DOHH2 (cell line): ENCODE results near the gene STRN.

Experiments used
- H3F3A ChIP-seq: fragments of 200-600 bp; sonication (generic), shearing (Covaris generic); 2 replicates; pipeline ENCODE4 v1.6.0; 2016; ENCODE audit warnings: antibody characterized with exemption, mild to moderate bottlenecking; ENCODE audit not compliant: control insufficient read depth, insufficient read depth
- H3K27ac ChIP-seq: fragments of 200-600 bp; sonication (generic); 2 replicates; pipeline ENCODE4 v1.5.1; 2014; ENCODE audit warnings: low read depth, mild to moderate bottlenecking, low read length, moderate library complexity
- H3K27me3 ChIP-seq: fragments of 200-600 bp; sonication (generic); 2 replicates; pipeline ENCODE4 v1.6.1; 2014; ENCODE audit warnings: mild to moderate bottlenecking, low read length, mixed read lengths; ENCODE audit not compliant: control insufficient read depth
- H3K36me3 ChIP-seq: fragments of 200-600 bp; sonication (generic); 2 replicates; pipeline ENCODE4 v1.6.1; 2014; ENCODE audit warnings: mild to moderate bottlenecking, low read length, moderate library complexity, mixed read lengths; ENCODE audit not compliant: control insufficient read depth
- H3K4me1 ChIP-seq: fragments of 200-600 bp; sonication (generic); 2 replicates; pipeline ENCODE4 v1.6.1; 2014; ENCODE audit warnings: mild to moderate bottlenecking, low read length, mixed read lengths; ENCODE audit not compliant: control insufficient read depth
- H3K4me2 ChIP-seq: fragments of 200-600 bp; sonication (generic); 2 replicates; pipeline ENCODE4 v1.6.0; 2014; ENCODE audit warnings: mild to moderate bottlenecking, low read length, moderate library complexity
- H3K4me3 ChIP-seq: fragments of 200-600 bp; sonication (generic); 2 replicates; pipeline ENCODE4 v1.5.1; 2014; ENCODE audit warnings: mild to moderate bottlenecking, low read length, mixed read lengths
- H3K79me2 ChIP-seq: fragments of 200-600 bp; sonication (generic); 2 replicates; pipeline ENCODE4 v1.6.1; 2014; ENCODE audit warnings: mild to moderate bottlenecking, low read length, mixed read lengths; ENCODE audit not compliant: control insufficient read depth
- H3K9me2 ChIP-seq: fragments of 200-600 bp; sonication (generic); replicated peaks from 2 replicates; pipeline ENCODE4 v1.6.1; 2014; ENCODE audit warnings: mild to moderate bottlenecking, low read length, mixed read lengths; ENCODE audit not compliant: control insufficient read depth
- H3K9me3 ChIP-seq: fragments of 200-600 bp; sonication (generic); 2 replicates; pipeline ENCODE4 v1.6.1; 2014; ENCODE audit warnings: antibody characterized with exemption, low read length, mixed read lengths; ENCODE audit not compliant: control insufficient read depth, insufficient read depth
- H4K20me1 ChIP-seq: fragments of 200-600 bp; sonication (generic); 2 replicates; pipeline ENCODE4 v1.6.0; 2014; ENCODE audit warnings: low read depth, mild to moderate bottlenecking, antibody characterized with exemption, low read length, moderate library complexity; ENCODE audit not compliant: control insufficient read depth, insufficient read depth
- CTCF ChIP-seq: fragments of 200-600 bp; sonication (generic); IDR thresholded peaks from one replicate; pipeline ENCODE4 v1.5.1; 2014; ENCODE audit warnings: antibody characterized with exemption, mild to moderate bottlenecking, low read depth, low read length; ENCODE audit not compliant: poor library complexity, severe bottlenecking
- EZH2phosphoT487 ChIP-seq: fragments of 200-600 bp; sonication (generic); IDR thresholded peaks from 2 replicates; pipeline ENCODE4 v1.6.1; 2017; ENCODE audit warnings: borderline replicate concordance, mild to moderate bottlenecking, antibody characterized with exemption, low read length, moderate library complexity, mixed read lengths

The STRN gene

GRCh38 chr2:36885605-36886004, 80.7 kb downstream of the STRN start:
- Histone ChIP-seq H3K4me3 (no peak overlapping the region), H3K27me3 (no peaks in the 10 kb centered on the region), H3K9me3 (no peaks in the 10 kb centered on the region), H3K4me2 (no peak overlapping the region), H3K27ac (no peak overlapping the region), H3K79me2 (no peaks in the 10 kb centered on the region), H3K36me3 (peaks cover 15% of the 10 kb centered on the region), H4K20me1 (no peaks in the 10 kb centered on the region), H3K4me1 (no peaks in the 10 kb centered on the region), H3F3A (no peaks in the 10 kb centered on the region), H3K9me2 (no peaks in the 10 kb centered on the region)
- TF ChIP-seq CTCF (no peak), EZH2phosphoT487 (no peak)

- Histone ChIP-seq H3K9me3 (no peaks in the 10 kb centered on the region), H3K4me3 (no peak overlapping the region), H3K4me1 (no peaks in the 10 kb centered on the region), H3F3A (no peaks in the 10 kb centered on the region), H4K20me1 (no peaks in the 10 kb centered on the region), H3K27me3 (no peaks in the 10 kb centered on the region), H3K27ac (no peak overlapping the region), H3K36me3 (peaks cover 17% of the 10 kb centered on the region), H3K9me2 (no peaks in the 10 kb centered on the region), H3K4me2 (no peak overlapping the region), H3K79me2 (no peaks in the 10 kb centered on the region)
- TF ChIP-seq EZH2phosphoT487 (no peak), CTCF (no peak)
Measured at GRCh38 chr2:36882532-36882931, 83.8 kb downstream of the STRN start.

- Histone ChIP-seq H3K9me2 (no peaks in the 10 kb centered on the region), H3F3A (no peaks in the 10 kb centered on the region), H3K27ac (no peak overlapping the region), H3K79me2 (no peaks in the 10 kb centered on the region), H3K27me3 (no peaks in the 10 kb centered on the region), H3K4me1 (no peaks in the 10 kb centered on the region), H3K36me3 (peaks cover 22% of the 10 kb centered on the region), H3K4me2 (no peak overlapping the region), H3K9me3 (no peaks in the 10 kb centered on the region), H3K4me3 (no peak overlapping the region), H4K20me1 (no peaks in the 10 kb centered on the region)
- TF ChIP-seq EZH2phosphoT487 (no peak), CTCF (no peak)
Measured at GRCh38 chr2:36881816-36882215, 84.5 kb downstream of the STRN start.

GRCh38 chr2:36878429-36878828, 87.9 kb downstream of the STRN start:
- no peaks in the 10 kb centered on the region for H3K4me1 ChIP-seq
- no peaks in the 10 kb centered on the region for H3K27me3 ChIP-seq
- TF ChIP-seq EZH2phosphoT487 (no peak), CTCF (no peak)
- no peaks in the 10 kb centered on the region for H3K79me2 ChIP-seq
- H4K20me1 ChIP-seq: no peaks in the 10 kb centered on the region
- no peak overlapping the region for H3K4me2 ChIP-seq
- H3K9me2 ChIP-seq: no peaks in the 10 kb centered on the region
- H3K9me3 ChIP-seq: no peaks in the 10 kb centered on the region
- H3K27ac ChIP-seq: no peak overlapping the region
- H3K4me3 ChIP-seq: no peak overlapping the region
- peaks cover 15% of the 10 kb centered on the region for H3K36me3 ChIP-seq
- no peaks in the 10 kb centered on the region for H3F3A ChIP-seq
